ENCODE results near the gene ARID1B. TPM values are rescaled to one million over a fixed set of nuclear protein-coding genes. Genes with fewer than 3 reads are reported as not detected.

The ARID1B gene
- total RNA-seq, 1 donor from 2014 or later = 59.3 TPM

DNA sequence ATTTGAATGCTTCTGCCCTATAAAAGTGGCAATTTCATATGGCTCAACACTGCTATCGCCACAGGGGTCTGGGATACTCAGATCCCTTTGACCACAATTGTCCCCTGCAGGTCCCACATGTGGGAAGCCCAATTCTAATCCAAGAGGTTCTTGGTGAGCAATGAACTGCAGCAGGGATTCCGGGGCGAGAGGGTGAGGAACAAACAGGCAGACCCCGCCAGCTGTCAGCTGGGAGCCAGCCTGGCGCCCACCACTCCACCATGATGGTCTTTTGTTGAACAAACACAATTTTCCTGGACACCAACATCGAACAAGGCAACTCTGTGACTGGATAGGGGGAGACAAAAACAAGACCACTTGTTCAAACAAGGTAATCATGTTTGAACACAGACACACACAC lies 465.6 kb downstream of the ARID1B start:
- peaks cover 14% of the 10 kb centered on the region for H3K4me1 Mint-ChIP-seq (ENCODE audit: low read depth)
- peaks cover 3% of the 10 kb centered on the region for H3K9me3 Mint-ChIP-seq (ENCODE audit: low read depth)
- no peak overlapping the region for H3K27ac Mint-ChIP-seq (ENCODE audit: unreplicated experiment)
- TF ChIP-seq CTCF (IDR thresholded peaks at IDR 0.05) = no peak
- H3K4me3 Mint-ChIP-seq (ENCODE audit: unreplicated experiment) = no peak overlapping the region
- no peak for DNase-seq (ENCODE audit: low spot score)
- H3K27me3 Mint-ChIP-seq (ENCODE audit: low read depth) = no peaks in the 10 kb centered on the region
- no peaks in the 10 kb centered on the region for H3K36me3 Mint-ChIP-seq (ENCODE audit: low read depth)

GRCh38 chr6:157244175-157244574 lies 467.0 kb downstream of the ARID1B start:
- TF ChIP-seq CTCF (IDR thresholded peaks at IDR 0.05) = no peak
- no peaks in the 10 kb centered on the region for H3K36me3 Mint-ChIP-seq (ENCODE audit: low read depth)
- no peak for DNase-seq (ENCODE audit: low spot score)
- peak overlapping the region; percentile 82 for H3K27ac Mint-ChIP-seq (ENCODE audit: unreplicated experiment)
- H3K4me1 Mint-ChIP-seq (ENCODE audit: low read depth) = peaks cover 14% of the 10 kb centered on the region
- H3K9me3 Mint-ChIP-seq (ENCODE audit: low read depth) = peaks cover 3% of the 10 kb centered on the region
- H3K27me3 Mint-ChIP-seq (ENCODE audit: low read depth) = no peaks in the 10 kb centered on the region
- H3K4me3 Mint-ChIP-seq (ENCODE audit: unreplicated experiment) = no peak overlapping the region

GRCh38 chr6:157244780-157245179 lies 467.6 kb downstream of the ARID1B start:
- peak; percentile 21 for DNase-seq (ENCODE audit: low spot score)
- H3K27me3 Mint-ChIP-seq (ENCODE audit: low read depth) = no peaks in the 10 kb centered on the region
- no peak overlapping the region for H3K4me3 Mint-ChIP-seq (ENCODE audit: unreplicated experiment)
- peaks cover 14% of the 10 kb centered on the region for H3K4me1 Mint-ChIP-seq (ENCODE audit: low read depth)
- peak overlapping the region; percentile 82 for H3K27ac Mint-ChIP-seq (ENCODE audit: unreplicated experiment)
- H3K36me3 Mint-ChIP-seq (ENCODE audit: low read depth) = no peaks in the 10 kb centered on the region
- no peak for TF ChIP-seq CTCF (IDR thresholded peaks at IDR 0.05)
- peaks cover 3% of the 10 kb centered on the region for H3K9me3 Mint-ChIP-seq (ENCODE audit: low read depth)

DNA sequence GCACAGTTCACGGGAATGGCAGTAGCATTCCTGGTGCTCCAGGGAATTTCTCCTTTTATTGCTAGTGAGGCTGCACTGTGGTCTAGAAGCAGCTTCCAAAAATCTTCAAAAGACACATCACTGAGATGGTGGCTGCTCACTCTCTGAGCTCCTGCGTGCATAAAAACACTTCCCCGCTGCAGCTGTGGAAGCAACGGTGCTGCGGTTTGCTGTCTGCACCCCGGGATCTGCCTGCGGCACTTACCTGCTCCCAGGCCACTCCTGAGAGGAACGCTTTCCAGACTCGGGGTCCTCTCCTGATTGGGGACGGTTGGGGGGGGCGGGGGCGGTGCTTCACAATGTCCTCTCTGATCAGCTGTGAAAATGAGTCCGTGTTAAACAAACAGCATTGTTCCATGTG lies 468.3 kb downstream of the ARID1B start:
- H3K36me3 Mint-ChIP-seq (ENCODE audit: low read depth) = no peaks in the 10 kb centered on the region
- peaks cover 3% of the 10 kb centered on the region for H3K9me3 Mint-ChIP-seq (ENCODE audit: low read depth)

GRCh38 chr6:157246048-157246630 lies 469.0 kb downstream of the ARID1B start:
- peak; percentile 20 for DNase-seq (ENCODE audit: low spot score)
- H3K4me3 Mint-ChIP-seq (ENCODE audit: unreplicated experiment) = no peak overlapping the region
- peaks cover 3% of the 10 kb centered on the region for H3K27me3 Mint-ChIP-seq (ENCODE audit: low read depth)
- H3K4me1 Mint-ChIP-seq (ENCODE audit: low read depth) = peaks cover 14% of the 10 kb centered on the region
- no peak overlapping the region for H3K27ac Mint-ChIP-seq (ENCODE audit: unreplicated experiment)
- no peak for TF ChIP-seq CTCF (IDR thresholded peaks at IDR 0.05)
- H3K36me3 Mint-ChIP-seq (ENCODE audit: low read depth) = no peaks in the 10 kb centered on the region
- peaks cover 3% of the 10 kb centered on the region for H3K9me3 Mint-ChIP-seq (ENCODE audit: low read depth)

More for the DNA sequence above, 468.3 kb downstream of the ARID1B start:
- no peaks in the 10 kb centered on the region for H3K27me3 Mint-ChIP-seq (ENCODE audit: low read depth)
- no peak overlapping the region for H3K4me3 Mint-ChIP-seq (ENCODE audit: unreplicated experiment)
- no peak for TF ChIP-seq CTCF (IDR thresholded peaks at IDR 0.05)
- DNase-seq (ENCODE audit: low spot score) = peak; percentile 66
- no peak overlapping the region for H3K27ac Mint-ChIP-seq (ENCODE audit: unreplicated experiment)
- peaks cover 14% of the 10 kb centered on the region for H3K4me1 Mint-ChIP-seq (ENCODE audit: low read depth)

Data from chondrocyte (in vitro differentiated cells).